ENCODE data around the gene SPRR3. TPM values are rescaled to one million over a fixed set of nuclear protein-coding genes. Genes with fewer than 3 reads are reported as not detected.

SPRR3 gene
- total and polyA plus RNA-seq, 2 experiments from 2014 or later: not detected

DNA sequence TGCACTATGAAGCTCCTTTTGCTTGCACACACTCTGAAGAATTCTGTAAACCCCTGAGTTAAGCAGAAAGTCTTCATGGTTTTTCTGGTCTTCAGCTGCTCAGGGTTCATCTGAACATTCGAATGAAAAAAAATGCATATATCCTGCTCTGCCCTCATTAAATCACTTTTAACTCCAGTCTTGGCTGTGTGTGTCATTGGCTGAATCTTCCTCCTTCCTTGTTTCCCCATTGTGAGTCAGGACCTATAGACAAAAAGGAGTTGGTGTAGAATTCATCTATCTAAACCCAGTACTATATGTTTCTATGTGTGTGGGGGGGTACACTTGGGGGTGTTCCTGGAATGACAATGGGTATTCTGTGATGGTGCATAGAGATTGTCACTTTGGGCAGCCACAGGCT, 22.9 kb downstream of the SPRR3 start:
- 23 to 26% methylated on average over 1 of the region's 1 CpG for WGBS, 2 experiments (ENCODE audit: low coverage in 1 of 2, low lambda C conversion rate in 2 of 2, missing lambda C conversion rate in 2 of 2)
- TF ChIP-seq EZH2 (IDR thresholded peaks at IDR 0.05; ENCODE audit: insufficient read depth, poor library complexity, severe bottlenecking): no peak
- TF ChIP-seq EZH2phosphoT487 (IDR thresholded peaks at IDR 0.05; ENCODE audit: insufficient read depth, low read depth): no peak
- H3K27me3 ChIP-seq (replicated peaks; ENCODE audit: insufficient read depth): no peaks in the 10 kb centered on the region
- no peak overlapping the region for H3K27ac ChIP-seq
- no peak overlapping the region for H3K4me2 ChIP-seq (ENCODE audit: unreplicated experiment)
- in situ Hi-C loops (cut with MboI): no loop called here
- no peaks in the 10 kb centered on the region for H3K4me1 ChIP-seq (ENCODE audit: insufficient read depth)
- no peaks in the 10 kb centered on the region for H4K20me1 ChIP-seq (ENCODE audit: insufficient read depth)
- no peak overlapping the region for H3K4me3 ChIP-seq
- H2AFZ ChIP-seq: no peak overlapping the region
- H3K9me2 ChIP-seq (ENCODE audit: insufficient read depth): no peaks in the 10 kb centered on the region
- no peaks in the 10 kb centered on the region for H3K9me3 ChIP-seq (ENCODE audit: low read depth)
- H3F3A ChIP-seq (ENCODE audit: insufficient read depth): no peaks in the 10 kb centered on the region
- no peak for DNase-seq
- no peak overlapping the region for H3K9ac ChIP-seq
- H3K79me2 ChIP-seq (ENCODE audit: insufficient read depth): no peaks in the 10 kb centered on the region
- H3K36me3 ChIP-seq (ENCODE audit: low read depth): no peaks in the 10 kb centered on the region

DNA sequence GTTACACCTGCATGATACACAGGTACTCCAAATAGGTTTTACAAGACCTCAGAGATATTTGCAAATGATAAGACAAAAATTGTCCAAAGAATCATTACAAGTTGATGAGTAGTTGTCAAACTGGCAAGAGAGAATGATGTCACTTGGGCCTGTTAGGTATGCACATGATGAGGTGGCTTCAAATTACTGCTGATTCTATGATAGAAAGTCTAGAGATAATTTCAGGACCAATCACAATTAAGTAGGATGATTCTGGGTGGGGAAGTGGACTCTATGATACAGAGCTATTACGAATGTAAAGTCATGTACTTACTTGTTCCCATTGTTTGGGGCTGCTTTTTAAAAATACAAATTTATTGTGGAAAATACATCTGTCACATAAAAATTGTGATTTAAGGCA, 24.2 kb downstream of the SPRR3 start:
- Histone ChIP-seq H3F3A (ENCODE audit: insufficient read depth) (no peaks in the 10 kb centered on the region), H3K4me3 (no peak overlapping the region), H3K36me3 (ENCODE audit: low read depth) (no peaks in the 10 kb centered on the region), H4K20me1 (ENCODE audit: insufficient read depth) (no peaks in the 10 kb centered on the region), H3K9ac (no peak overlapping the region), H3K27me3 (replicated peaks; ENCODE audit: insufficient read depth) (no peaks in the 10 kb centered on the region), H3K9me2 (ENCODE audit: insufficient read depth) (no peaks in the 10 kb centered on the region), H3K27ac (no peak overlapping the region), H3K9me3 (ENCODE audit: low read depth) (no peaks in the 10 kb centered on the region), H3K4me2 (ENCODE audit: unreplicated experiment) (no peak overlapping the region), H2AFZ (no peak overlapping the region), H3K79me2 (ENCODE audit: insufficient read depth) (no peaks in the 10 kb centered on the region), H3K4me1 (ENCODE audit: insufficient read depth) (no peaks in the 10 kb centered on the region)
- DNase-seq: no peak
- TF ChIP-seq EZH2 (IDR thresholded peaks at IDR 0.05; ENCODE audit: insufficient read depth, poor library complexity, severe bottlenecking) (no peak), EZH2phosphoT487 (IDR thresholded peaks at IDR 0.05; ENCODE audit: insufficient read depth, low read depth) (no peak)
- in situ Hi-C loops (cut with MboI): no loop called here
- whole genome bisulfite sequencing, 2 experiments (ENCODE audit: low coverage in 1 of 2, low lambda C conversion rate in 2 of 2, missing lambda C conversion rate in 2 of 2): 16 to 24% methylated on average over 1 of the region's 1 CpG

DNA sequence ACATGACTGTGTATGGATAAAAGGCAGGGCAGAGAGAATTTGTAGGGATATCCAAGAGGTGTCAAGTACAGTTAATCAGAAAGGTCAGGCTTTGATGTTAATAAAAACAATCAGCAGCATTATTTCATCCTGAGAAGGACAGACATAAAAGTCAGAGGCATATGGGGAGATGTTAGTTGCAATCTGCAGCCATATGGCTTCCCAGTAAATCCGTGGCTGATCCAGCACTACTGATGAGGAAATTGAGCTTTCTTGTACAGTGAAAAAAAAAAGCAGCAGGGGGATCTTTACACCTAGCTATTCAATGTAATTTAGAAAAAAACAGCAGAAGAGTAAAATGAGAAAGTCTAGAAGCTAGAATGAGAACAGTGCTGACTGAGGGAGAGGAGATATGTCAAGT, 27.2 kb downstream of the SPRR3 start:
- no peaks in the 10 kb centered on the region for H3K27me3 ChIP-seq (replicated peaks; ENCODE audit: insufficient read depth)
- no peak for DNase-seq
- no peak overlapping the region for H3K9ac ChIP-seq
- no peak overlapping the region for H2AFZ ChIP-seq
- H3K79me2 ChIP-seq (ENCODE audit: insufficient read depth): no peaks in the 10 kb centered on the region
- 3 to 6% methylated on average over 1 of the region's 1 CpG for WGBS, 2 experiments (ENCODE audit: low coverage in 1 of 2, low lambda C conversion rate in 2 of 2, missing lambda C conversion rate in 2 of 2)
- TF ChIP-seq EZH2phosphoT487 (IDR thresholded peaks at IDR 0.05; ENCODE audit: insufficient read depth, low read depth) (no peak), EZH2 (IDR thresholded peaks at IDR 0.05; ENCODE audit: insufficient read depth, poor library complexity, severe bottlenecking) (no peak)
- H4K20me1 ChIP-seq (ENCODE audit: insufficient read depth): no peaks in the 10 kb centered on the region
- in situ Hi-C loops (cut with MboI): no loop called here
- H3K36me3 ChIP-seq (ENCODE audit: low read depth): no peaks in the 10 kb centered on the region
- no peaks in the 10 kb centered on the region for H3K9me2 ChIP-seq (ENCODE audit: insufficient read depth)
- H3F3A ChIP-seq (ENCODE audit: insufficient read depth): no peaks in the 10 kb centered on the region
- H3K4me3 ChIP-seq: no peak overlapping the region
- H3K27ac ChIP-seq: no peak overlapping the region
- H3K4me1 ChIP-seq (ENCODE audit: insufficient read depth): no peaks in the 10 kb centered on the region
- no peak overlapping the region for H3K4me2 ChIP-seq (ENCODE audit: unreplicated experiment)
- no peaks in the 10 kb centered on the region for H3K9me3 ChIP-seq (ENCODE audit: low read depth)

DNA sequence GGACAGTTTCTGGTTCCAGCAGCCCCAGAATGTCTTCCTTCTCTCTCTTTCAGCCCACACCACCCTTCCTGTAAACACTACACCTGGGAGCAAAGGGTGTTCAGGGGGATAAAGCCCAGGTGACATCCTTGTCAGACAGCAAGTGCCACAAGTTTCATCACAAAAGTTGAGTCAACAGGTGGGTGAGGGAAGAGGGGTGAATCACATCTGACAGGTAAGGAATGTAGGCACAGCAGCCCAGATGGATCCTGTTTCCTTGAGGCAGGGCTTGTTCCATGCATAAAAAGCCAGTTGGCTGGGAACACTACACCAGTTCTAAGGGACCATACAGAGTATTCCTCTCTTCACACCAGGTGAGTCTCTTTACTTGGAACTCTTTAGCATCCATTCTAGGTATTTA, 29.3 kb downstream of the SPRR3 start, which contains the start of gene SPRR1B:
Gene SPRR1B, plus strand, starts transcription at position 309 of the 400 bp plus-strand sequence. CDS start 1,143 bp downstream, outside the sequence.
- in situ Hi-C loops (cut with MboI): no loop called here
- H3K36me3 ChIP-seq (ENCODE audit: low read depth): no peaks in the 10 kb centered on the region
- no peak within 1 kb of the TSS for H3K4me2 ChIP-seq (ENCODE audit: unreplicated experiment)
- no peak within 1 kb of the TSS for H3K4me3 ChIP-seq
- TF ChIP-seq EZH2phosphoT487 (IDR thresholded peaks at IDR 0.05; ENCODE audit: insufficient read depth, low read depth) (no peak), EZH2 (IDR thresholded peaks at IDR 0.05; ENCODE audit: insufficient read depth, poor library complexity, severe bottlenecking) (no peak)
- no peak for DNase-seq
- no peaks in the 10 kb centered on the region for H3K9me3 ChIP-seq (ENCODE audit: low read depth)
- H3K27ac ChIP-seq: no peak within 1 kb of the TSS
- H3K4me1 ChIP-seq (ENCODE audit: insufficient read depth): no peaks in the 10 kb centered on the region
- no peaks in the 10 kb centered on the region for H3K79me2 ChIP-seq (ENCODE audit: insufficient read depth)
- no peaks in the 10 kb centered on the region for H3K9me2 ChIP-seq (ENCODE audit: insufficient read depth)
- H3K27me3 ChIP-seq (replicated peaks; ENCODE audit: insufficient read depth): 0 out of 2 replicates have a peak, but pooled peaks cover under 1% of the 10 kb centered on the region
- H2AFZ ChIP-seq: no peak within 1 kb of the TSS
- no peaks in the 10 kb centered on the region for H4K20me1 ChIP-seq (ENCODE audit: insufficient read depth)
- no peak within 1 kb of the TSS for H3K9ac ChIP-seq
- no peaks in the 10 kb centered on the region for H3F3A ChIP-seq (ENCODE audit: insufficient read depth)

DNA sequence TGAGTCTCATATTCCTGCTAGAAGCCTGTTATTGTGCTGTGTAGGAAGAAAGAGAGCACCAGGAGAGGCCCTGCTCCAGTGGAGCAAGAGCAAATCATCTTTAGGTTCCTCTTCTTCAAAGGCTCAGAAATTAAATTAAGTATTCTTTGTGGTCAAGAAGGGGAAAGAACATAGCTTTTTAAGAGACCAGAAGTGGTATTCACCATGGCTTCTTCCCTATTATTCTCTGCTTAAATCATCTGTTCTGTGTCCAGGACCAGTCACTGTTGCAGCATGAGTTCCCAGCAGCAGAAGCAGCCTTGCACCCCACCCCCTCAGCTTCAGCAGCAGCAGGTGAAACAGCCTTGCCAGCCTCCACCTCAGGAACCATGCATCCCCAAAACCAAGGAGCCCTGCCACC, 30.5 kb downstream of the SPRR3 start:
- DNase-seq: no peak
- no peaks in the 10 kb centered on the region for H3K4me1 ChIP-seq (ENCODE audit: insufficient read depth)
- no peaks in the 10 kb centered on the region for H3K36me3 ChIP-seq (ENCODE audit: low read depth)
- TF ChIP-seq EZH2phosphoT487 (IDR thresholded peaks at IDR 0.05; ENCODE audit: insufficient read depth, low read depth) (no peak), EZH2 (IDR thresholded peaks at IDR 0.05; ENCODE audit: insufficient read depth, poor library complexity, severe bottlenecking) (no peak)
- in situ Hi-C loops (cut with MboI): no loop called here
- no peaks in the 10 kb centered on the region for H3K9me2 ChIP-seq (ENCODE audit: insufficient read depth)
- H4K20me1 ChIP-seq (ENCODE audit: insufficient read depth): no peaks in the 10 kb centered on the region
- no peak overlapping the region for H3K27ac ChIP-seq
- H3K79me2 ChIP-seq (ENCODE audit: insufficient read depth): no peaks in the 10 kb centered on the region
- H2AFZ ChIP-seq: no peak overlapping the region
- H3K27me3 ChIP-seq (replicated peaks; ENCODE audit: insufficient read depth): 0 out of 2 replicates have a peak, but pooled peaks cover 4% of the 10 kb centered on the region
- no peaks in the 10 kb centered on the region for H3K9me3 ChIP-seq (ENCODE audit: low read depth)
- no peak overlapping the region for H3K4me3 ChIP-seq
- H3K4me2 ChIP-seq (ENCODE audit: unreplicated experiment): no peak overlapping the region
- H3F3A ChIP-seq (ENCODE audit: insufficient read depth): no peaks in the 10 kb centered on the region
- H3K9ac ChIP-seq: no peak overlapping the region

Data from GM23248 (cell line).